ENCODE measurements around the gene EIF3K. TPM values are rescaled to one million over a fixed set of nuclear protein-coding genes. Genes with fewer than 3 reads are reported as not detected.

The EIF3K gene
- polyA plus RNA-seq, 2 of the 4 experiments (the other 2 are of a cell fraction): 419 to 937 TPM

- TF ChIP-seq, protein P1, sequence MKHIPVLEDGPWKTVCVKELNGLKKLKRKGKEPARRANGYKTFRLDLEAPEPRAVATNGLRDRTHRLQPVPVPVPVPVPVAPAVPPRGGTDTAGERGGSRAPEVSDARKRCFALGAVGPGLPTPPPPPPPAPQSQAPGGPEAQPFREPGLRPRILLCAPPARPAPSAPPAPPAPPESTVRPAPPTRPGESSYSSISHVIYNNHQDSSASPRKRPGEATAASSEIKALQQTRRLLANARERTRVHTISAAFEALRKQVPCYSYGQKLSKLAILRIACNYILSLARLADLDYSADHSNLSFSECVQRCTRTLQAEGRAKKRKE (CRISPR knock-in tag; IDR thresholded peaks at IDR 0.05; ENCODE audit: low read depth): no peak
- TF ChIP-seq CHD4 (IDR thresholded peaks at IDR 0.05; ENCODE audit: borderline replicate concordance) (no peak), RAD21 (conservative IDR thresholded peaks at IDR 0.05 in 1 of 2, IDR thresholded peaks at IDR 0.05 in 1 of 2) (no peak; a peak in 1 of 5 replicates), JUN (IDR thresholded peaks at IDR 0.05) (peak in 1 of 2 experiments; percentile 52; a peak in 2 of 5 replicates), CBX2 (IDR thresholded peaks at IDR 0.05; ENCODE audit: borderline replicate concordance, low read depth) (no peak), GATA3 (IDR thresholded peaks at IDR 0.05; ENCODE audit: borderline replicate concordance) (0 out of 2 replicates have a peak, but pooled peaks have one; percentile 1)
Observed at GRCh38 chr19:38679839-38680238, 60.9 kb downstream of the EIF3K start (continued).

DNA sequence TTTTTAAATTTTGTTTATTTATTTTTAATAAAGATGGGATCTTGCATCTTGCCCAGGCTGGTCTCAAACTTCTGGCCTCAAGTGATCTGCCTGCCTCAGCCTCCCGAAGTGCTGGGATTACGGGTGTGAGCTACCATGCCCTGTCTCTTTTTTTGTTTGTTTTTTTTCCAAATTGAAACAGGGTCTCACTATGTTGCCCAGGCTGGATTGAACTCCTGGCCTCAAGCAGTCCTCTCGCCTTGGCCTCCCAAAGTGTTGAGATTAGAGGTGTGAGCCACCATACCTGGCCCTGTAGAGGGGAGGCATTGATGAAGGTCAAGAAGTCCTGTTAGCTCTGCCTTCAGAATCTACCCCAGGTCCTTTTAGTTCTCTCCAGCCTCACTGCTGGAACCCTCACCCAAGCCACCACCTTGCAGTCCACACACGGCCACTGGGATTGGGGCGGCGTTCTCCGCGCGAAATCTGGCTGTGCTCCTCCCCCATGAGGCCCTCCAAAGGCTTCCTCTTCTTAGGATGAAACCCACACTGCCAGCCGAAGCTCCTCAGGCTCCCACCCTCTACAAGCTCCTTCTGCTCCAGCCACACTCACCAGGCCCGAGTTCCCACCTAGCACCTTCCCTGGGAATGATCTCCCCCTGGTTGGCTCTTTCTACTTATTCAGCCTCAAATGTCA, 63.3 kb downstream of the EIF3K start:
- 94% methylated on average over 11 of the region's 11 CpGs for WGBS (ENCODE audit: missing lambda C conversion rate)
- TF ChIP-seq MAZ (IDR thresholded peaks at IDR 0.05; ENCODE audit: borderline replicate concordance, low read depth, low read length): no peak
- TF ChIP-seq EHF (CRISPR knock-in tag; IDR thresholded peaks at IDR 0.05): peak; percentile 18
- TF ChIP-seq TFCP2L1 (CRISPR knock-in tag; IDR thresholded peaks at IDR 0.05): no peak
- TF ChIP-seq, protein P1 (CRISPR knock-in tag; IDR thresholded peaks at IDR 0.05; ENCODE audit: low read depth): no peak
- no peak for TF ChIP-seq FOSB (CRISPR knock-in tag; IDR thresholded peaks at IDR 0.05)
- TF ChIP-seq NPAS2 (CRISPR knock-in tag; IDR thresholded peaks at IDR 0.05; ENCODE audit: borderline replicate concordance): 0 out of 2 replicates have a peak, but pooled peaks have one; percentile 28
- no peak for TF ChIP-seq GATA3 (IDR thresholded peaks at IDR 0.05; ENCODE audit: borderline replicate concordance)
- no peak for TF ChIP-seq KDM1A (IDR thresholded peaks at IDR 0.05; ENCODE audit: low read depth)
- no peak for TF ChIP-seq FOSL2 (IDR thresholded peaks at IDR 0.05)
- TF ChIP-seq FOSL2 (CRISPR knock-in tag; IDR thresholded peaks at IDR 0.05): peak; percentile 12; the same call in 1 of the 2 replicates
- no peak for TF ChIP-seq PBX3 (IDR thresholded peaks at IDR 0.05)
- no peak for TF ChIP-seq EP300 (IDR thresholded peaks at IDR 0.05)
- 0 out of 2 replicates have a peak, but pooled peaks have one; percentile 6 for TF ChIP-seq NFE2L2 (conservative IDR thresholded peaks at IDR 0.05; ENCODE audit: low read length)
- no peak for TF ChIP-seq HES2 (IDR thresholded peaks at IDR 0.05)
- ChIA-PET POLR2A (interaction anchor here (2.0 to 6.7 kb wide), 3 partner anchors 25 to 64 kb away, joined by 12 to 61 read pairs (median 38); partner anchors contain the start of genes ACTN4 and EIF3K), CTCF (interaction anchor here (0.7 to 18.2 kb wide), 9 partner anchors 9 to 251 kb away, joined by 3 to 336 read pairs (median 7); partner anchors contain the start of gene ACTN4)
- Histone ChIP-seq H3K4me2 (peak overlapping the region; percentile 78), H3K27ac (peak overlapping the region; percentile 93 to 94), H3K4me3 (peak overlapping the region; percentile 6; the same call in 2 of the 3 replicates), H3K9me3 (peaks cover 7% of the 10 kb centered on the region; the same call in 2 of the 3 replicates), H3K4me1 (peaks cover 90% of the 10 kb centered on the region)
- FAIRE-seq: no peak
- ATAC-seq: no peak
- no peak for DNase-seq (ENCODE audit: low read depth in 1 of 2, low spot score in 1 of 2)

DNA sequence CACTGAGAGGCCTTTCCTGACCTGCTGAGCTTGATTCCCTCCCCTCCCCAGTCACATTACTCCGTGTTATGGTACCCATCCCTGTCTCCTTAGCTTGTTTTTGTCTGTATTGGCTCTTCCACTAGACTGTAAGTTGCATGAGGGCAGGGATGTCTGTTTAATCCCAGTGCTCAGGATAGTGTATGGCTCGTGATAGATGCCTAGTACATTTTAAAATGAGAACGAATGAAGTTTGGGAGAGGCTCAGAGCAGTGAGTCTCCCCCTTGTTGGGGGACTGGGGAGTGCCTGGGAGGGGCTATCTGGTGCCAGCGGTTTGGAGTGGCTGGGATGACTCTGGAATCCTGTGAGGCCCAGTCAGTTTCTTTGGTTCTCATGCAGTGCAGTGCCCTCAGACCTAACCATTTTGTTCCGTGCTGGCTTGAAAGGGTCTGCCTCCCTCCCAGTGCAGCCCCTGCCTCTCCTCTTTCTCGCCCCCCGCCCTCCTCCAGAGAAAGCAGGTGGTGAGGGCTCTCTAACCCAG, 63.9 kb downstream of the EIF3K start:
- WGBS (ENCODE audit: missing lambda C conversion rate): 38% methylated on average over 7 of the region's 7 CpGs
- Histone ChIP-seq H3K4me2 (peak overlapping the region; percentile 78), H3K27ac (peak overlapping the region; percentile 93 to 94), H3K4me1 (peaks cover 90% of the 10 kb centered on the region), H3K4me3 (peak overlapping the region; percentile 6; the same call in 2 of the 3 replicates), H3K9me3 (peaks cover 7% of the 10 kb centered on the region; the same call in 2 of the 3 replicates)
- no peak for FAIRE-seq
- ChIA-PET CTCF (interaction anchor here (0.6 to 18.2 kb wide), 13 partner anchors 8 to 280 kb away, joined by 3 to 336 read pairs (median 5); partner anchors contain the start of genes ACTN4 and FAM98C), POLR2A (interaction anchor here (0.5 to 6.7 kb wide), 20 partner anchors 9 to 753 kb away, joined by 3 to 61 read pairs (median 5); partner anchors contain the start of genes ACTN4, ECH1, EIF3K and RPS16)
- no peak for DNase-seq (ENCODE audit: low read depth in 1 of 2, low spot score in 1 of 2)
- ATAC-seq: peak; percentile 1 to 2
- no peak for TF ChIP-seq ZNF302 (CRISPR knock-in tag; IDR thresholded peaks at IDR 0.05)
- no peak for TF ChIP-seq BHLHE40 (IDR thresholded peaks at IDR 0.05; ENCODE audit: low read depth, low read length)
- TF ChIP-seq, protein P2, sequence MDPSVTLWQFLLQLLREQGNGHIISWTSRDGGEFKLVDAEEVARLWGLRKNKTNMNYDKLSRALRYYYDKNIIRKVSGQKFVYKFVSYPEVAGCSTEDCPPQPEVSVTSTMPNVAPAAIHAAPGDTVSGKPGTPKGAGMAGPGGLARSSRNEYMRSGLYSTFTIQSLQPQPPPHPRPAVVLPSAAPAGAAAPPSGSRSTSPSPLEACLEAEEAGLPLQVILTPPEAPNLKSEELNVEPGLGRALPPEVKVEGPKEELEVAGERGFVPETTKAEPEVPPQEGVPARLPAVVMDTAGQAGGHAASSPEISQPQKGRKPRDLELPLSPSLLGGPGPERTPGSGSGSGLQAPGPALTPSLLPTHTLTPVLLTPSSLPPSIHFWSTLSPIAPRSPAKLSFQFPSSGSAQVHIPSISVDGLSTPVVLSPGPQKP (IDR thresholded peaks at IDR 0.05; ENCODE audit: low read depth, low read length): no peak
- peak; percentile 32; the same call in 1 of the 2 replicates for TF ChIP-seq HOXA7 (CRISPR knock-in tag; IDR thresholded peaks at IDR 0.05)
- no peak for TF ChIP-seq MAFK (IDR thresholded peaks at IDR 0.05; ENCODE audit: partially characterized antibody)
- no peak for TF ChIP-seq MAX (IDR thresholded peaks at IDR 0.05)
- TF ChIP-seq NPAS2 (CRISPR knock-in tag; IDR thresholded peaks at IDR 0.05; ENCODE audit: borderline replicate concordance): 0 out of 2 replicates have a peak, but pooled peaks have one; percentile 40
- no peak for TF ChIP-seq KDM1A (IDR thresholded peaks at IDR 0.05; ENCODE audit: low read depth)
- peak; percentile 77 for TF ChIP-seq HOXB13 (CRISPR knock-in tag; IDR thresholded peaks at IDR 0.05; ENCODE audit: low read depth)
- no peak; the same call in 1 of the 2 replicates for TF ChIP-seq HEYL (CRISPR knock-in tag; IDR thresholded peaks at IDR 0.05)
- TF ChIP-seq, protein P1 (CRISPR knock-in tag; IDR thresholded peaks at IDR 0.05; ENCODE audit: low read depth): peak; percentile 15; the same call in 1 of the 2 replicates
- peak; percentile 73 for TF ChIP-seq FOXS1 (CRISPR knock-in tag; IDR thresholded peaks at IDR 0.05)
- TF ChIP-seq FOSB (CRISPR knock-in tag; IDR thresholded peaks at IDR 0.05): 0 out of 2 replicates have a peak, but pooled peaks have one; percentile 25
- peak; percentile 93 for TF ChIP-seq TFCP2L1 (CRISPR knock-in tag; IDR thresholded peaks at IDR 0.05)
